Measurements from ENCODE around the gene VASH2. TPM values are rescaled to one million over a fixed set of nuclear protein-coding genes. Genes with fewer than 3 reads are reported as not detected.

Gene VASH2
- total RNA-seq, 2 donors from 2014 or later, result 1.6 TPM; not detected in 1

DNA sequence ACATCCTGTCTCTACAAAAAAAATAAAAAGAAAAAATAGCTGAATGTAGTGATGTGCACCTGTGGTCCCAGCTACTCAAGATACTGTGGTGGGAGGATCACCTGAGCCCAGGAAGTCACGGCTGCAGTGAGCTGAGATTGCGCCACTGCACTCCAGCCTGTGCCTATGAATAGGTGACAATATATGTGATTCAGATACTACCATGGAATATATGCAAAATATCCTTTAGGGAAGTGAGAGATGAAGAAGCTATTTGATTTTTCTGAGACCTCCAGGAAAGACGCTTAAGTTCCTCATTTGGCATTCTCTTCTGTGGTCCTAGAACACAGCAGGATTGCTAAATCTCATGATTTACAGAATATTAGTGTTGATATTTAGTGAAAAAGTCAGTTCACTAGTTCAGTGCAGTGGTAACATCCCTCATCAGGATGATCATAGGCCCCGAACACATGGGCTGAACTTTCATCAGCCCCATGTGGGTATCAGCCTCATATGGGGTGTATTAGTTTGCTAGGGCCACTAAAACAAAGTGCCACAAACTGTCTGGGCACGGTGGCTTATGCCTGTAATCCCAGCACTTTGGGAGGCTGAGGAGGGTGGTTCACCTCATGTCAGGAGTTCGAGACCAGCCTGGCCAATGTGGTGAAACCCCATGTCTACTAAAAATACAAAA is 6.0 kb upstream of the VASH2 start:
- H3K4me1 ChIP-seq, result no peaks in the 10 kb centered on the region
- H3K9me3 ChIP-seq, result no peaks in the 10 kb centered on the region
- H3K27me3 ChIP-seq, result no peaks in the 10 kb centered on the region
- no peak for TF ChIP-seq POLR2A (IDR thresholded peaks at IDR 0.05)
- TF ChIP-seq, protein P1, sequence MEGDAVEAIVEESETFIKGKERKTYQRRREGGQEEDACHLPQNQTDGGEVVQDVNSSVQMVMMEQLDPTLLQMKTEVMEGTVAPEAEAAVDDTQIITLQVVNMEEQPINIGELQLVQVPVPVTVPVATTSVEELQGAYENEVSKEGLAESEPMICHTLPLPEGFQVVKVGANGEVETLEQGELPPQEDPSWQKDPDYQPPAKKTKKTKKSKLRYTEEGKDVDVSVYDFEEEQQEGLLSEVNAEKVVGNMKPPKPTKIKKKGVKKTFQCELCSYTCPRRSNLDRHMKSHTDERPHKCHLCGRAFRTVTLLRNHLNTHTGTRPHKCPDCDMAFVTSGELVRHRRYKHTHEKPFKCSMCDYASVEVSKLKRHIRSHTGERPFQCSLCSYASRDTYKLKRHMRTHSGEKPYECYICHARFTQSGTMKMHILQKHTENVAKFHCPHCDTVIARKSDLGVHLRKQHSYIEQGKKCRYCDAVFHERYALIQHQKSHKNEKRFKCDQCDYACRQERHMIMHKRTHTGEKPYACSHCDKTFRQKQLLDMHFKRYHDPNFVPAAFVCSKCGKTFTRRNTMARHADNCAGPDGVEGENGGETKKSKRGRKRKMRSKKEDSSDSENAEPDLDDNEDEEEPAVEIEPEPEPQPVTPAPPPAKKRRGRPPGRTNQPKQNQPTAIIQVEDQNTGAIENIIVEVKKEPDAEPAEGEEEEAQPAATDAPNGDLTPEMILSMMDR (IDR thresholded peaks at IDR 0.05), result no peak
- H3K36me3 ChIP-seq (replicated peaks in 1 of 2; ENCODE audit: insufficient read depth in 1 of 2, low read depth in 2 of 2), result no peaks in the 10 kb centered on the region
- H3K27ac ChIP-seq, result no peak overlapping the region
- 74 to 88% methylated on average over 6 of the region's 6 CpGs for WGBS, 2 donors
- intact Hi-C loops (cut with DNase I), result no loop called here
- DNase-seq (no peak), ATAC-seq (no peak)
- no peak overlapping the region for H3K4me3 ChIP-seq

DNA sequence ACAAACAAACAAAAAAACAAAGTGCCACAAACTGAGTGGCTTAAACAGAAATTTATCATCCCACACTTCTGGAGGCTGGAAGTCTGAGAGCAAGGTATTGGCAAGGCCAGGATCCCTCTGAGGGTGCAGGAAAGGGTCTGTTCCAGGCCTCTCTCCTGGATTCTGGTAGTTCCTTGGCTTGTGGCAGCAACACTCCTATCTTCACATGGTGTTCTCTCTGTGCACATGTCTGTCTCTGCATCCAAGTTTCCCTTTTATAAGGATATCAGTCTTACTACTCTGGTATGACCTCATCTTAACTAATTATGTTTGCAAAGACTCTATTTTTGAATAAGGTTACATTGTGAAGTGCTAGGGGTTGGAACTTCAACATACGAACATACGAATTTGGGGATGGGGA is 5.3 kb upstream of the VASH2 start:
- DNase-seq, result no peak
- no peaks in the 10 kb centered on the region for H3K27me3 ChIP-seq
- TF ChIP-seq POLR2A (IDR thresholded peaks at IDR 0.05), result no peak
- TF ChIP-seq, protein P1 (IDR thresholded peaks at IDR 0.05), result no peak
- H3K36me3 ChIP-seq (replicated peaks in 1 of 2; ENCODE audit: insufficient read depth in 1 of 2, low read depth in 2 of 2), result no peaks in the 10 kb centered on the region
- ATAC-seq, result no peak
- peaks cover 3% of the 10 kb centered on the region for H3K4me1 ChIP-seq
- H3K27ac ChIP-seq, result no peak overlapping the region
- 82 to 84% methylated on average over 2 of the region's 2 CpGs for WGBS, 2 donors
- intact Hi-C loops (cut with DNase I), result no loop called here
- no peaks in the 10 kb centered on the region for H3K9me3 ChIP-seq
- H3K4me3 ChIP-seq, result no peak overlapping the region

DNA sequence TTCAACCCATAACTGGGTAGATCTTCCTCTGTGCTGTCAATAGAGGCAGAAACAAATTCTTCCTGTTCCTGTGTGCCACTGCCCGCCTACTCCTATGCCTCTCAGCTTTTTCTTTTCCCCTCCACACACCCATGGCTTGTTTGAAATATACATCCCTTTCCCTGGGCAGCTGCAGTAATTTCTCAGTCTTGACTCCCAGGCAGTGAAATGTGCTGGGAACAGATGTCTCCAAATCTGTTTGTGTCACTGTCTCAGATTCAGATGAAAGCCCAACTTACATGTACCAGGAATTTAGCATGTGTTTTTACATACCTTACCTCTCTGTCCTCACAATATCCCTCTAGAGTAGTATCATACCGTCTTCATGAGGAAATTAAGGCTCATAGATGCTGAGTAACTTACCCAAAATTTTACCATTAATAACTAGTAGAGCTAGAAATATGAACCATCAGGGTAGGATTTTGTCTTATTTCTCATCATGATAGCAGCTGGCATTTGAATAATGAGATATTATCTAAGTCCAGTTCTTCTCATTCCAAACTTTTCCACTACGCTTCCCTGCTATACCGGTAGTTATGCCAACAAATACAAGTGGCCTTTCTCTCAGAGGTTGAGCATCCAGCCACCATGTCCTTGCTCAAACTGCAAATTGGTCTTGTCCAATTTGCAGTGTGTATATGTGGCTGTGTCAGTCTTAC is 4.7 kb upstream of the VASH2 start:
- Histone ChIP-seq H3K27ac (no peak overlapping the region), H3K36me3 (replicated peaks in 1 of 2; ENCODE audit: insufficient read depth in 1 of 2, low read depth in 2 of 2) (no peaks in the 10 kb centered on the region), H3K27me3 (no peaks in the 10 kb centered on the region), H3K4me3 (no peak overlapping the region), H3K9me3 (no peaks in the 10 kb centered on the region), H3K4me1 (peaks cover 9% of the 10 kb centered on the region)
- TF ChIP-seq, protein P1 (IDR thresholded peaks at IDR 0.05), result no peak
- TF ChIP-seq POLR2A (IDR thresholded peaks at IDR 0.05), result no peak
- DNase-seq (no peak), ATAC-seq (no peak)
- 78 to 79% methylated on average over 4 of the region's 4 CpGs for WGBS, 2 donors
- intact Hi-C loops (cut with DNase I), result no loop called here

DNA sequence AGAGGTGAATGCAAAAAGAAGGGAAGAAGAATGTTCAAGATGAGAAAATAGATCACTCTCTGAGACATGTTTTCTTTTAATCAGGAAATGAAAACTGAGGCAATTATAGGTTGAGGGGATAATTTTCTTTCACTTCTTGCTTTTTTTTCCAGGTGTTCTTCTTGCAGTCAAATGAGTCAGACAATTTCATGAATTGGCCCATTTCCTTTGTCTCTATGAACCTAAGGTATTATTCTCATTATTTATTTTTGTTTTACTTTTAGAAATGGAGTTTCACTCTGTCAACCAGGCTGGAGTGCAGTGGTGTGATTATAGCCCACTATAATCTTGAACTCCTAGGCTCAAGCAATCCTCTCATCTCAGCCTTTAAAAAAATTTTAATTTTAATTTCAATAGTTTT is 3.5 kb upstream of the VASH2 start:
- Histone ChIP-seq H3K4me3 (no peak overlapping the region), H3K9me3 (no peaks in the 10 kb centered on the region), H3K27ac (no peak overlapping the region), H3K36me3 (replicated peaks in 1 of 2; ENCODE audit: insufficient read depth in 1 of 2, low read depth in 2 of 2) (no peaks in the 10 kb centered on the region), H3K27me3 (peaks cover 0 to 3% of the 10 kb centered on the region in 2 donors), H3K4me1 (peaks cover 20% of the 10 kb centered on the region)
- DNase-seq, result no peak
- intact Hi-C loops (cut with DNase I), result no loop called here
- ATAC-seq, result no peak
- TF ChIP-seq POLR2A (IDR thresholded peaks at IDR 0.05), result no peak
- TF ChIP-seq, protein P1 (IDR thresholded peaks at IDR 0.05), result no peak

DNA sequence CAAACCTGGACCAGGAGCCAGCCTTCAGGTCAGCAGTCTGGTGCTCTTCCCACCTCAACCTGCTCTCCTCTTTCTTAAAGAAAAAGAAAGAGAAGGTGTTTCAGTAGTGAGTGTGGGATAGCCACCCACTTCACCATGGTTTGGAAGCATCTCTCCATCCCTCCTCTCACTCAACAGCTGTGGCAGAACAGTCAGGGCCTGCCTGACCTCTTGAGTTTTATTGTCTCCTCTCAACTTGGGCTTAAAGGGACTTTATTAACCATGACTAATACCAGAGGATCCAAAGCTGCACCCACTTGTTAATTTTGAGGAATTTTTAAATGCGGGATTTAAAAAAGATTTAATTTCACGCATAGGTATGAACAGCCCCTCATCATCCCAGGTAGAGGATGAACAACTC is 570 bp upstream of the VASH2 start:
- DNase-seq, result no peak
- H3K27ac ChIP-seq, result no peak overlapping the region
- H3K9me3 ChIP-seq, result no peaks in the 10 kb centered on the region
- H3K4me3 ChIP-seq, result no peak overlapping the region
- no peak for TF ChIP-seq POLR2A (IDR thresholded peaks at IDR 0.05)
- TF ChIP-seq, protein P1 (IDR thresholded peaks at IDR 0.05), result no peak
- H3K36me3 ChIP-seq (replicated peaks in 1 of 2; ENCODE audit: insufficient read depth in 1 of 2, low read depth in 2 of 2), result no peaks in the 10 kb centered on the region
- ATAC-seq, result no peak
- H3K27me3 ChIP-seq, result peaks cover 0 to 3% of the 10 kb centered on the region in 2 donors
- peaks cover 25% of the 10 kb centered on the region for H3K4me1 ChIP-seq
- intact Hi-C loops (cut with DNase I), result no loop called here
- WGBS, 2 donors, result 30 to 50% methylated on average over 2 of the region's 2 CpGs
